ENCODE data around the gene PRKCA.

DNA sequence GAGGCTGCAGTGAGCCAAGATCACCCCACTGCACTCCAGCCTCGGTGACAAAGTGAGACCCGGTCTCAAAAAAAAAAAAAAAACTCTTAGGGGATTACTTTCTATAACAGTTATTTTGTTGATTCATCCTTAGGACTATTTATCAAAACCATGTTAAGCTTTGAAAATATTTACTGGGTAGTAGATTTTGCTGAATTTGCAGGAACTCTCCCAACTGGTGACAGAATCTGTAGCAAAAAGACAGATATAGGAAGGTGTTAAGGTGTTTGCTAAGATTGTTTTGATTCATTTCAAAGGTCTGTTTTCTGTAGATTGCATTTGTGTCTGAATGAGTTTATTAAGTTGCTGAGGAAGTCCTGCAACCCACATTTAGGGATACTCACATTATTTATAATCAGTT is 192.6 kb downstream of the PRKCA start:
- no peak for TF ChIP-seq POLR2A (IDR thresholded peaks at IDR 0.05)
- TF ChIP-seq, protein P1, sequence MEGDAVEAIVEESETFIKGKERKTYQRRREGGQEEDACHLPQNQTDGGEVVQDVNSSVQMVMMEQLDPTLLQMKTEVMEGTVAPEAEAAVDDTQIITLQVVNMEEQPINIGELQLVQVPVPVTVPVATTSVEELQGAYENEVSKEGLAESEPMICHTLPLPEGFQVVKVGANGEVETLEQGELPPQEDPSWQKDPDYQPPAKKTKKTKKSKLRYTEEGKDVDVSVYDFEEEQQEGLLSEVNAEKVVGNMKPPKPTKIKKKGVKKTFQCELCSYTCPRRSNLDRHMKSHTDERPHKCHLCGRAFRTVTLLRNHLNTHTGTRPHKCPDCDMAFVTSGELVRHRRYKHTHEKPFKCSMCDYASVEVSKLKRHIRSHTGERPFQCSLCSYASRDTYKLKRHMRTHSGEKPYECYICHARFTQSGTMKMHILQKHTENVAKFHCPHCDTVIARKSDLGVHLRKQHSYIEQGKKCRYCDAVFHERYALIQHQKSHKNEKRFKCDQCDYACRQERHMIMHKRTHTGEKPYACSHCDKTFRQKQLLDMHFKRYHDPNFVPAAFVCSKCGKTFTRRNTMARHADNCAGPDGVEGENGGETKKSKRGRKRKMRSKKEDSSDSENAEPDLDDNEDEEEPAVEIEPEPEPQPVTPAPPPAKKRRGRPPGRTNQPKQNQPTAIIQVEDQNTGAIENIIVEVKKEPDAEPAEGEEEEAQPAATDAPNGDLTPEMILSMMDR (IDR thresholded peaks at IDR 0.05): no peak
